Neutrophil (primary cell): ENCODE results near the gene HUWE1.

Experiments used
- H3K27ac ChIP-seq: fragments of 200-600 bp; sonication (generic); 2 replicates; pipeline ENCODE4 v1.5.1; 2016; ENCODE audit warnings: mild to moderate bottlenecking, moderate library complexity
- H3K27me3 ChIP-seq: fragments of 200-600 bp; sonication (generic); 2 replicates; pipeline ENCODE4 v1.6.0; 2016; ENCODE audit warnings: mild to moderate bottlenecking
- H3K36me3 ChIP-seq: fragments of 200-600 bp; sonication (generic); 2 replicates; pipeline ENCODE4 v1.5.1; 2017
- H3K4me1 ChIP-seq, 2 experiments: fragments of 200-600 bp in 1 of 2; sonication (generic) in 1 of 2; 1 replicate in 1 of 2; 2 replicates in 1 of 2; pipeline versions ENCODE4 v1.5.1 to v1.6.1; 2013 to 2016; ENCODE audit warnings: low read depth in 1 of 2, low read length in 1 of 2, mild to moderate bottlenecking in 1 of 2, moderate library complexity in 1 of 2; ENCODE audit not compliant: control insufficient read depth in 1 of 2, insufficient read depth in 1 of 2
- H3K4me3 ChIP-seq, 2 experiments: fragments of 200-600 bp in 1 of 2; sonication (generic) in 1 of 2; 1 replicate in 1 of 2; 2 replicates in 1 of 2; pipeline ENCODE4 v1.5.1; 2013 to 2016; ENCODE audit warnings: low read depth in 1 of 2, low read length in 1 of 2, mild to moderate bottlenecking in 1 of 2, moderate library complexity in 1 of 2
- H3K9me3 ChIP-seq: fragments of 200-600 bp; sonication (generic); 2 replicates; pipeline ENCODE4 v1.5.1; 2016
- CTCF ChIP-seq: fragments of 200-600 bp; sonication (generic); IDR thresholded peaks from 2 replicates; pipeline ENCODE4 v1.5.1; 2016; ENCODE audit warnings: antibody characterized with exemption

The HUWE1 gene

DNA sequence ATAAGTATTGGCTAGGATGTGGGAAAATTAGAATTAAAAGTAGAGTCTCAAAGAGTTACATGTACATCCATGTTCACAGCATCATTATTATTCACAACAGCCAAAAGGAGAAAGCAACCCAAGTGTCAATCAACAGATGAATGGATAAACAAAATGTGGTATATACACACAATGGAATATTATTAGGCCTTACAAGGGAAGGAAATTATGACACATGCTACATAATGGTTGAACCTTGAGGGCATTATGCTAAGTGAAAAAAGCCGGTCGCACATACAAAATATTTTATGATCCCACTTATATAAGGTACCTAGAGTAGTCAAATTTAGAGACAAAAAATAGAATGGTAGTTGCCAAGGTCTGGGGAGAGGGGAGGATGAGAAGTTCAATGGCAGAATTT, 80.1 kb downstream of the HUWE1 start:
- no peak overlapping the region for H3K4me3 ChIP-seq
- H3K36me3 ChIP-seq = peaks cover 61% of the 10 kb centered on the region
- H3K27me3 ChIP-seq = no peaks in the 10 kb centered on the region
- H3K4me1 ChIP-seq = no peaks in the 10 kb centered on the region
- H3K27ac ChIP-seq = no peak overlapping the region
- H3K9me3 ChIP-seq = no peaks in the 10 kb centered on the region
- no peak for TF ChIP-seq CTCF

DNA sequence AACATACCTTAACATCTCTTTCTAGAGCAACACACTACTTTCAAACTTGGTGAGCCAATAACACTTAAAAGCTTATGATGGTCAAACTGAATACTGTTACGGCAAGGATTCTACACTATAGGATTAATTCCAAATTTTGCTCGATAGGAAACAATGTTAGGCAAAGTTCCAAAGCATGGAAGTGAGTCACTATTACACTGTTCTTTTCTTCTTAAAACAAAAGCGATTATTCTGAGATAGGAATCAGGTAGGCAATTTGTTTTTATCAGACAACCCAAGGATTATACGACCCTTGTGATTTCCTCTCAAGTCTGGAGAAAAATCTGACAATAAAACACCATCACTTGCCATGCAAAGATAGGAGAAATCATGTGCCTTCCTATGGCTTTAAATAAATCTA, 81.5 kb downstream of the HUWE1 start:
- Histone ChIP-seq H3K36me3 (peaks cover 57% of the 10 kb centered on the region), H3K9me3 (no peaks in the 10 kb centered on the region), H3K27me3 (no peaks in the 10 kb centered on the region), H3K4me3 (no peak overlapping the region), H3K27ac (no peak overlapping the region), H3K4me1 (no peaks in the 10 kb centered on the region)
- no peak for TF ChIP-seq CTCF

- Histone ChIP-seq H3K27ac (no peak overlapping the region), H3K4me3 (no peak overlapping the region), H3K9me3 (no peaks in the 10 kb centered on the region), H3K4me1 (no peaks in the 10 kb centered on the region), H3K27me3 (no peaks in the 10 kb centered on the region), H3K36me3 (peaks cover 59% of the 10 kb centered on the region)
- TF ChIP-seq CTCF = no peak
Observed at GRCh38 chrX:53599781-53600396, 86.6 kb downstream of the HUWE1 start.

DNA sequence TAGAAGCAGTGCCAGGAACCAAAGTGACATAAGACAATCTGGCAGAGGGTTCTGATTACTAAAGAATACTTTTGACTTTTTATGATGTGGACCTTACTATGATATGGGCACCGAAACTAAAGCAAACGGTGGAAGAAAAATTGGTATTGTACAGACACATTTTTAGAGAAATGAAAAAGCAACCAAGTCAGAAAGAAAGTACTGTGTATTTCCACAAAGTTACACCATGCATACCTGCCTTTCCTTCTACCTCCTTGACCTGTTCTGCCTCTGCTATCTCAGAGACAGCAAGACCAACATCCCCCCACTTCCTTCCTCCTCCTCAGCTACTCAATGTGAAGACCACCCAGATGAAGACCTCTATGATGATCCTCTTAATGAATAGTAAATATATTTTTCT, 88.3 kb downstream of the HUWE1 start:
- no peaks in the 10 kb centered on the region for H3K9me3 ChIP-seq
- no peaks in the 10 kb centered on the region for H3K4me1 ChIP-seq
- no peaks in the 10 kb centered on the region for H3K27me3 ChIP-seq
- TF ChIP-seq CTCF = no peak
- peaks cover 56% of the 10 kb centered on the region for H3K36me3 ChIP-seq
- H3K4me3 ChIP-seq = no peak overlapping the region
- no peak overlapping the region for H3K27ac ChIP-seq

DNA sequence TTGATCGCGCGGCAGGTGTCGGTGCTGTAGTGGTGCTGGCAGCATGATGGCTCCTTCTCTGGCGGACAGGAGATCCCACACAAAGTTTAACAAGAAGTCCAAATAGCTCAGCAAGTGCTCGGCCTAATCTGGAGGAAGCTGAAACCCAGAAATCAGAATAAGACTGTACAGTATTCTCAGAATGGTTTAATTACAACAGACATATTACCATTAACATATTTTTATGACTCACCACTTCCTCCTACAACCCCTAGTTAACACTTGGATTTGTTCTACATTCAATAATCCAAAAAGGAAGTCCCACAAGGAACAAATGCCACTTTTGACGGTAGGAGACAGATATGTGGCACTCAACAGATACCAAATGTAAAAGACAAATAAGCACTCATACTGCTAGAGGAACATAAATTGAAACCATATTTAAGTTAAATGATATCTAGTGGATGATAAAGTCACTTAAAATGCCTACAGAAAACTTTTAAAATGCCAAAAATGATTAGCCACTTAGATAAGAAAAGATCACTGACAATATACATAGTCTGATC, 91.2 kb downstream of the HUWE1 start:
- Histone ChIP-seq H3K4me1 (no peaks in the 10 kb centered on the region), H3K9me3 (no peaks in the 10 kb centered on the region), H3K27me3 (no peaks in the 10 kb centered on the region), H3K36me3 (peaks cover 77% of the 10 kb centered on the region), H3K4me3 (no peak overlapping the region), H3K27ac (no peak overlapping the region)
- TF ChIP-seq CTCF = no peak
